K562 (cell line): ENCODE data around the gene EMC9. TPM values are rescaled to one million over a fixed set of nuclear protein-coding genes. Genes with fewer than 3 reads are reported as not detected.

ENCODE experiments used
- BHLHE40 ChIP-seq: IDR thresholded peaks from 2 replicates; pipeline ENCODE4 v1.6.1; 2011; ENCODE audit warnings: low read length, improper control_type of control experiment
- BRF1 ChIP-seq: IDR thresholded peaks from 3 replicates; pipeline ENCODE4 v1.6.1; 2011; ENCODE audit warnings: borderline replicate concordance, mild to moderate bottlenecking; ENCODE audit not compliant: insufficient read length; ENCODE audit errors: extremely low read depth
- CSDE1 ChIP-seq, 2 experiments: fragments of 450-650 bp; IDR thresholded peaks; 2 replicates each; pipeline ENCODE4 v1.6.1; 2016; ENCODE audit warnings: mild to moderate bottlenecking in 1 of 2
- CTBP1 ChIP-seq: fragments of 450-650 bp; IDR thresholded peaks from 2 replicates; pipeline ENCODE4 v1.6.1; 2016; ENCODE audit warnings: borderline replicate concordance
- CXXC5 ChIP-seq: fragments of 250-450 bp; sonication (Bioruptor Pico); IDR thresholded peaks from 2 replicates; pipeline ENCODE4 v1.8.0; 2022; ENCODE audit warnings: inconsistent platforms, mild to moderate bottlenecking, moderate library complexity
- DIDO1 ChIP-seq: fragments of 450-650 bp; IDR thresholded peaks from 2 replicates; pipeline ENCODE4 v1.6.1; 2016; ENCODE audit warnings: low read depth, missing biosample characterization, missing genetic modification characterization
- DMBX1 ChIP-seq: fragments of 250-450 bp; sonication (Bioruptor Pico); IDR thresholded peaks from 2 replicates; pipeline ENCODE4 v1.8.0; 2022; ENCODE audit warnings: inconsistent platforms, mild to moderate bottlenecking, moderate library complexity, borderline replicate concordance
- EGR1 ChIP-seq: fragments of 450-650 bp; conservative IDR thresholded peaks from 2 replicates; pipeline ENCODE4 v1.6.1; 2017; ENCODE audit warnings: mild to moderate bottlenecking
- FOSL1 ChIP-seq: fragments of 200-800 bp; sonication (Bioruptor generic); conservative IDR thresholded peaks from 2 replicates; pipeline ENCODE4 v1.6.1; 2016; ENCODE audit warnings: missing genetic modification characterization, missing compliant biosample characterization
- HES1 ChIP-seq: fragments of 450-650 bp; IDR thresholded peaks from 2 replicates; pipeline ENCODE4 v1.6.1; 2016; ENCODE audit warnings: low read depth, mild to moderate bottlenecking, moderate library complexity
- KHSRP ChIP-seq: fragments of 450-650 bp; IDR thresholded peaks from 2 replicates; pipeline ENCODE4 v1.6.1; 2017
- MAX ChIP-seq: sonication (generic); formaldehyde crosslinking; IDR thresholded peaks from 2 replicates; pipeline ENCODE4 v1.9.0; 2022; ENCODE audit warnings: mild to moderate bottlenecking, missing genetic modification reagents
- MNT ChIP-seq, 2 experiments: fragments of 450-650 bp; conservative IDR thresholded peaks; 2 replicates each; pipeline ENCODE4 v1.6.1; 2017; ENCODE audit warnings: mild to moderate bottlenecking in 2 of 2, moderate library complexity in 2 of 2
- POLR3G ChIP-seq: IDR thresholded peaks from 2 replicates; pipeline ENCODE4 v1.6.1; 2011; ENCODE audit not compliant: insufficient read length, insufficient replicate concordance; ENCODE audit errors: extremely low read depth
- SNAPC5 ChIP-seq: fragments of 250-450 bp; sonication (Bioruptor Pico); IDR thresholded peaks from 2 replicates; pipeline ENCODE4 v1.8.0; 2021; ENCODE audit warnings: moderate library complexity, mild to moderate bottlenecking, inconsistent platforms
- TBL1XR1 ChIP-seq, 2 experiments: IDR thresholded peaks; 2 replicates each; pipeline ENCODE4 v1.6.1; 2012; ENCODE audit warnings: improper control_type of control experiment in 2 of 2, low read length in 2 of 2, mild to moderate bottlenecking in 1 of 2
- THRAP3 ChIP-seq: fragments of 450-650 bp; IDR thresholded peaks from 2 replicates; pipeline ENCODE4 v1.6.1; 2016; ENCODE audit warnings: mild to moderate bottlenecking, inconsistent platforms, borderline replicate concordance
- ZBTB7A ChIP-seq: IDR thresholded peaks from 2 replicates; pipeline ENCODE4 v1.6.1; 2011; ENCODE audit warnings: low read depth, mild to moderate bottlenecking, low read length, moderate library complexity, borderline replicate concordance; ENCODE audit not compliant: control insufficient read depth
- ZNF23 ChIP-seq: fragments of 250-450 bp; sonication (Bioruptor Pico); IDR thresholded peaks from 2 replicates; pipeline ENCODE4 v1.4.0; 2020; ENCODE audit warnings: mild to moderate bottlenecking
- ZNF408 ChIP-seq: fragments of 250-450 bp; sonication (Bioruptor Pico); IDR thresholded peaks from 2 replicates; pipeline ENCODE4 v1.4.0; 2020; ENCODE audit warnings: low read depth, mild to moderate bottlenecking, moderate library complexity
- ZNF609 ChIP-seq: sonication (generic); formaldehyde crosslinking; IDR thresholded peaks from 2 replicates; pipeline ENCODE4 v1.8.1; 2023; ENCODE audit warnings: missing genetic modification reagents, mild to moderate bottlenecking, borderline replicate concordance
- ZNF79 ChIP-seq: fragments of 250-450 bp; sonication (Bioruptor Pico); IDR thresholded peaks from 2 replicates; pipeline ENCODE4 v1.4.0; 2020; ENCODE audit warnings: low read depth, mild to moderate bottlenecking, moderate library complexity
- ZSCAN29 ChIP-seq: fragments of 450-650 bp; IDR thresholded peaks from 2 replicates; pipeline ENCODE4 v1.6.1; 2017
- polyA plus RNA-seq, 8 experiments: library from polyadenylated mRNA; depleted of rRNA in 4 of 8; stranded (reverse) in 5 of 8; unstranded in 3 of 8; fragments of >200 nt; fragmentation: Nextera tagmentation in 2 of 8; fragmentation: Illumina TruSeq in 1 of 8; extraction: Ambion mirVana in 2 of 8; extraction: Trizol in 1 of 8; gene quantifications; 2 replicates each; pipeline versions ENCODE4 v1.2.1 to v1.2.3, GENCODE V29; 2011 to 2014; ENCODE audit warnings: inconsistent platforms in 1 of 8, missing spikeins in 1 of 8
- total RNA-seq, 7 experiments: library from RNA; depleted of rRNA in 6 of 7; stranded (reverse); fragments of >200 nt in 6 of 7; fragmentation: Illumina TruSeq in 2 of 7; extraction: Trizol in 2 of 7; gene quantifications; 2 replicates each; pipeline versions ENCODE4 v1.2.1 to v1.2.3, GENCODE V29; 2011 to 2021; ENCODE audit warnings: low replicate concordance in 1 of 7

The EMC9 gene
- total and polyA plus RNA-seq, 9 of the 15 experiments (the other 6 are each of a cell fraction or from before 2014, with no cell fraction given) = 3.1 to 13.2 (median 7.8) TPM

- TF ChIP-seq MAX (CRISPR knock-in tag) (peak; percentile 35; the same call in 1 of the 2 replicates), POLR3G (no peak), CXXC5 (CRISPR knock-in tag) (0 out of 2 replicates have a peak, but pooled peaks have one; percentile 7), ZNF23 (CRISPR knock-in tag) (no peak), ZNF79 (CRISPR knock-in tag) (no peak), DMBX1 (CRISPR knock-in tag) (no peak), BRF1 (no peak), CTBP1 (0 out of 2 replicates have a peak, but pooled peaks have one; percentile 15), CSDE1 (IDR thresholded peaks at IDR 0.05) (no peak), ZSCAN29 (no peak), ZNF408 (no peak), TBL1XR1 (IDR thresholded peaks at IDR 0.05; ENCODE audit: low read length in 2 of 2) (no peak), FOSL1 (no peak), BHLHE40 (no peak), ZNF609 (CRISPR knock-in tag) (no peak), DIDO1 (no peak), EGR1 (peak; percentile 25; the same call in 1 of the 2 replicates), ZBTB7A (peak; percentile 86), SNAPC5 (CRISPR knock-in tag) (no peak), KHSRP (no peak), MNT (conservative IDR thresholded peaks at IDR 0.05) (peak; percentile 41 to 48; a peak in 2 of 4 replicates), THRAP3 (no peak), HES1 (0 out of 2 replicates have a peak, but pooled peaks have one; percentile 10)
Observed at GRCh38 chr14:24146453-24146977, 5.1 kb upstream of the EMC9 start, which contains the start of gene PSME2 (continued).
